Stimulated activated CD4-positive, alpha-beta T cell treated with anti-CD3 and anti-CD28 coated beads, Interleukin-4, amount 100 ng/mL, for 24 hours (primary cell): ENCODE results near the gene BMPR1A.
"Not testable (repeated sequence)": the region's sequence is repeated elsewhere in the genome, so short reads cannot be mapped to it uniquely, and the experiment has no call there.

ENCODE experiments used
- DNase-seq: peaks from one replicate; pipeline ENCODE4 v3.0.0-alpha.2; 2020

The BMPR1A gene

GRCh38 chr10:86730227-86730626 is 26.2 kb upstream of the BMPR1A start:
- DNase-seq: no peak

- no peak for DNase-seq
Observed at GRCh38 chr10:86732771-86733170, 23.6 kb upstream of the BMPR1A start.

DNA sequence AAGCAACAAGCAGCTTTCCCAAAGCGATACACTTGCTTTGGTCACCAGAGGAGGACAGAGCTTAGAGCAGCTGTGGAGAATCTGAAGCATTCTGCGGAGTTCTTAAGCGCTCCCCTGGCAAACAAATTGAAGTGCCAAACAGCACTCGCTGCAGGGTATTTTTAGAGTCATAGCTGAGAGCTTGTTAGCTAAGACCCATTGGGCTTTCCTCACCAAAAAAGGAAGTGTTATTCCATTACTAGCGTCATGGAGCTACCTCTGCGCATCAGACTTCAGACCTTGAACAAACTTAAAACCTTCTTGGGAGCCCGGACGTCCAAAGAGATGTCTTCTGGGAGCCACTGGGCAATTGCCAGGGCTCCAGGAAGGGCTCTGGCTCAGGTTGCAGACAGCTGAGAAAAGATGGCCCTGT is 23.2 kb upstream of the BMPR1A start:
- DNase-seq: no peak

DNA sequence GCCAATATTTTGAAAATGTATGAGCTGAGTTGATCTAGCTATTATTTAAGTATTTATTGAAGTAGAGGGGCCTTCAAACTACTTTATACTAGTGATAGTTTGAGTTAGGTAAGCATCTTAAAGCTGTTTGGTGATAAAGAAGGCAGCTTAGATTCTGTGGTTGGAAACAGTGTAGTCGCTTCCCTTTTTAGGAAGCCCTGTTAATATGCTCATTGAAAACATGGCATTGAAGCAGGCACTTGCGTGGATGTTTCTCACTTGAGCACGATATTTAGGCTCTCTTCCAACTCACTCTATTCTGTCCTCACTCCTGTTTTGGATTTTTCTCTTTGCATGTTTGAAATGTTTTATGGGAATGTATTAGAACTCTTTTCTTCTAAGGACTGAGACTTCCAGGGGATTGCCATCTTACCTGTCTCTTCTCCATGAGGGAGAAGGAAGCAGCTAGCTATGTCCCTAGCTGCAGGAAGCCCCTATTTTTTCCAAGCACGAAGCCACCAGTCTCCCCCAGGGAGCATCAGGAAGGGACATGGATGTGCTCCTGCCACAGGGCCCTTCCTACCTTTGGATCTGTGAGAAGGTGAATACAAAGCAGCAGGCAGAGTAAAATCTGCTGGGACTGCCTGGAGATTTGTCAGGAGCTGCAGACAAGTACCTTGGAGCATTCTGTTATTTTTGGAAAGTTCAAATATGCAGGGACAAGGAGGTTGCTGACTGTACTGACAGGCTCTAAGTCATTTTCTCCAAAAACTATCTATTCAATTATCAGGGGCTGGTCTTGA is 22.0 kb upstream of the BMPR1A start:
- DNase-seq: no peak

GRCh38 chr10:86735278-86735677 is 21.1 kb upstream of the BMPR1A start:
- not testable (repeated sequence) for DNase-seq

GRCh38 chr10:86742230-86742629 is 14.2 kb upstream of the BMPR1A start:
- no peak for DNase-seq

DNA sequence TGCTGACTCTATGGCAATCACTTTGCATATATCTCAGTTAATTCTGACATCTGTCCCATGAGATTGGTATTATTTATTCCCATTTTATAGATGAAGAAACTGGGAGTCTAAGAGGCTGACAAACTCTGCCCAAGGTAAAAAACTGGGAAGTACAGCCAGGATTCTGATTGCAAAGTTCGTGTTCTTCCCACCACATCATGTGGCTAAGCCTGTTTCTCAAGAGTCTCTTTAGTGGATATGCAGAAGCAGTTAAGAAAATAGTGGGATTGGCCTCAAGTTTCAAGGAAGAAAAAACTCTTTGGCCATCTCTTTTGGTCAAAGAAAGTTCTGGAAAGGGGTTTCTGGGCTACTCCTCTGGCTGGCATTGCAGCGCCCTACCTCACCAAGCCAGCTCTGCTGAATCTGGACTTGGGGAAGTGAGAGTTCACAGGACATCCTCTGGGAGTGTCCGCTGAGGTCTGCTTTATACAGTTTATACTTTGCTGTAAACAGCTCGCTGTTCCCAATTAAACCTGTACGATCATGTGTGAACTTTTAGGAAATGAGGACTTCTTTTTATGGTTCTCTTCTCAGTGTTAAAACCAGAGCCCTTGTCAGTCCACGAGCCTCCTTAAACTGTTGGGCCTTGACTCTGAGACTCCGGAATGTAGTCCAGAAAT is 12.2 kb upstream of the BMPR1A start:
- DNase-seq: no peak

GRCh38 chr10:86747796-86748581 is 8.4 kb upstream of the BMPR1A start:
- DNase-seq: no peak

- no peak for DNase-seq
Observed at GRCh38 chr10:86749854-86750253, 6.6 kb upstream of the BMPR1A start.

GRCh38 chr10:86751477-86751876 is 4.9 kb upstream of the BMPR1A start:
- DNase-seq: no peak

DNA sequence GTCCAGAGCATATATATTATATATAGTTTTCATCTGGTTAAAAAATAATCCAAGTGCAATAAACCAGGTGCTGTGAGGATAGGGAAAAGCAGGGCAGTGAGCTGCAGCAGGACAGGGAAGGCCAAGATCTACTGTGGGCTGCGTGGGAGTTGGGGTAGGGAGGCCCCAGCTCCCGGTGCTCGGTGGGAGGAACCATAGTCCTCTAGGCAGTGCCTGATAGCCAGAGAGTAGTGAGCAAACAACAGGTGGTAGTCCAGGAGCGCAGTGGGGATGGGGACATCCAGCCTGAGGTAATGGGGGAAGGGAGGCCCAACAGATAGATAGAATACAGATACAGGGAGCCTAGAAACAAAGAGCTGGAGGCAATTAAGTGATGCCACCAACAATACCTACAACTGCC is 4.1 kb upstream of the BMPR1A start:
- DNase-seq: no peak

DNA sequence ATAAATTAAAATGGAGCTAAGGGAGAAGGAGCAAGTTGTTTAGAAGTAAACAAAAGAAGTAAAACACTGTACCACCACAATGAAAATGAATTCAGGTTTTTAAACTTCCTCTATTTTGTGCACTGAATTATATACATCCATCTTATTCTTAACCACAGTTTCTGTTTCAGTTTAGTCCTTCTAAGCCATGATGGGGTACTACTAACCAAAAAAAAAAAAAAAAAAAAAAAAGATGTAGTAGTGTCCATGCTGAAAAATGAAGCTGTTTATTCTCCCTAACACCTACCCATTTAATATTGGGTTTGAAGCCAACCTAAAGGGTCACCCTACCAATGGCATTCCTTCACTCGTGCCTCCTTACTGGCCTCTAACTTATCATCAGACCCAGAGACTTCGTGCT is 3.4 kb upstream of the BMPR1A start:
- no peak for DNase-seq

DNA sequence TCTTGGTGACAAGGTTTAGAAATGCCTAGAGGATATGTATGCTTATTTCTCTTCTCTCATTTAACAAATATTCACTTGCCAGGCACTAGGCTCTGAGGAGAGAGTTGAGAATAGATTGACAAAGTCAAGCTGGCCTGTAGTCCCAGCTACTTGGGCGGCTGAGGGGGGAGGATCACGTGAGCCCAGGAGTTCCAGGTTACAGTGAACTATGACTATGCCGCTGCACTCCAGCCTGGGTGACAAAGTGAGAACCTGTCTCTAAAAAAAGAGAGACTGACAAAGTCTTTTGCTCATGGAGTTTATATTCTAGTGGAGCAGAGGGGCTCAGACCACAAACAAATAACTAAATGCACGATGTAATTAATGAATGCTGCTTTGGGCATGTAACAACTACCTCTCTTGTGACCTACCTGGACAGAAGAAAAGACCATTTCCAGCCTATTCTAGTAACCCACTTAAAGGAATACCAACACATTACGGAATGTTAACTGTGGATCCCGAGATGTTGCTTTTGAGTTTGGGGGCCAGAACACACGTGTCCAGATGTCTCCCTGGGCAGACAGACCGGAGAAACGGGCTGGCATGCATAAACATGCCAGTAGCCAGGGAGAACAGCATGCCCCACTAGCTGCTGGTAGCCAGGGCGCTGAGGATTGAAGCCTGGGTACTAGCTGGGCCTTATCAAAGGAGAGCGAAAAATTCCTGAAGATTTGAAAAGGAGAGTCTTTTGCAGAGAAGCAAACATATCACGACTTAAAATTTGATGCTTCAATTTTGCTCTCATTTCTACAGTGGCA is 2.6 kb upstream of the BMPR1A start:
- no peak for DNase-seq

DNA sequence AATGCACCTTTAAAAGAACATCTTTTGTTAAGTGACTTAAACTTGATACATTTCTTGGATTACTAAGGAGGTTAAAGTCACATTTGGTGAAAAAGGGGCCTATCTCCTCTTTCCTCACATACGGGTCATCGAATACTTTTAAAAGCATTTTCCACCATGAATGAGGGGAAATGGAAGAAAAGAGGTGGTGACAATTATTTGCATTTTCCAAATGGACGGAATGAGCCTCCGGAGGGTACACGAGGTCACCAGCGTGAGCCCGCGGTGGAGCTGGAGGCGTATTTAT is 1.0 kb upstream of the BMPR1A start:
- no peak for DNase-seq

- peak; percentile 86 for DNase-seq
Observed at GRCh38 chr10:86755740-86756510, 494 bp upstream of the BMPR1A start.

GRCh38 chr10:86757113-86757972 is 924 bp downstream of the BMPR1A start:
- DNase-seq: peak; percentile 7

- DNase-seq: no peak
Observed at GRCh38 chr10:86758189-86759072, 2.0 kb downstream of the BMPR1A start.

DNA sequence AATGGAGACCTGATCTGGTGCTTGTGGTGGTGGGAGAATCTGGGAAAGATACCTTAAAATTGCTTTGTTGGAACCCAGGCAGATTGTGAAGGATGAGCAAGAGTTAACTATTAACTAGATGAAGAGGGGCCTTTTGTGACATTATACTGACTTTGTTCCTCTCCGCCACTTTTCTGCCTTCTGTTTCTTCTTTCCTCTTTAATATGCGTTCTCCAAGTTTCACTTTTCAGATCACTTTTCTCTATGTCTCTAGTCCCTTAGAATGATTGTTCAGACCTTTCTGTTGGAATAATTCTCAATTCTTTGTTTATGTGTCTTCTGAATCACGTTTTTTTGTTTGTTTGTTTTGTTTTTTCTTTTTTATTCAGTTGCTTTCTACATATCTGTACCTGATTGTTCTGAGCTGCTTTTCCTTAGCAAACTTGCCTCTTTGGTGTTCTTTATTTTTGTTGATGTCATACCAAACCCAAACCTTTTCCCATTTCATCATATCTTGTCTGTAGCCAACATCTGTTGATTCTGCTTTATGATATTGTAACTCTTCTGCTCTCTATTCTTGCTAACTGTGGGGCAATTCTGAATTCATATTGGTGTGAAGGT is 2.8 kb downstream of the BMPR1A start:
- DNase-seq: no peak

- no peak for DNase-seq
Observed at GRCh38 chr10:86763404-86763803, 7.0 kb downstream of the BMPR1A start.

GRCh38 chr10:86765548-86765947 is 9.1 kb downstream of the BMPR1A start:
- DNase-seq: no peak
